Smooth muscle cell (in vitro differentiated cells): ENCODE data around the gene ASIC3. TPM values are rescaled to one million over a fixed set of nuclear protein-coding genes. Genes with fewer than 3 reads are reported as not detected.

Source experiments
- DNase-seq: peaks from one replicate; lab custom pipeline; 2025; ENCODE audit not compliant: unreplicated experiment; lab: John Stamatoyannopoulos, UW
- H2AFZ ChIP-seq: fragments of 200-600 bp; sonication (generic); 2 replicates; pipeline ENCODE4 v1.6.0; 2016; ENCODE audit warnings: antibody characterized with exemption, low read depth, mild to moderate bottlenecking
- H3F3A ChIP-seq: fragments of 200-600 bp; sonication (generic); 2 replicates; pipeline ENCODE4 v1.6.0; 2017; ENCODE audit warnings: antibody characterized with exemption, low read depth
- H3K27ac ChIP-seq: fragments of 200-600 bp; sonication (generic); 2 replicates; pipeline ENCODE4 v1.5.1; 2016; ENCODE audit warnings: low read depth, mild to moderate bottlenecking
- H3K27me3 ChIP-seq: fragments of 200-600 bp; sonication (generic); 2 replicates; pipeline ENCODE4 v1.6.1; 2016; ENCODE audit warnings: low read depth, mild to moderate bottlenecking
- H3K36me3 ChIP-seq: fragments of 200-600 bp; sonication (generic); 2 replicates; pipeline ENCODE4 v1.5.1; 2016; ENCODE audit warnings: low read depth
- H3K4me1 ChIP-seq: fragments of 200-600 bp; sonication (generic); 2 replicates; pipeline ENCODE4 v1.5.1; 2016; ENCODE audit warnings: low read depth
- H3K4me2 ChIP-seq: fragments of 200-600 bp; sonication (generic); 2 replicates; pipeline ENCODE4 v1.6.0; 2016; ENCODE audit warnings: mild to moderate bottlenecking
- H3K4me3 ChIP-seq: fragments of 200-600 bp; sonication (generic); 2 replicates; pipeline ENCODE4 v1.5.1; 2016; ENCODE audit warnings: mild to moderate bottlenecking
- H3K79me2 ChIP-seq: fragments of 200-600 bp; sonication (generic); 2 replicates; pipeline ENCODE4 v1.6.0; 2016; ENCODE audit warnings: low read depth, mild to moderate bottlenecking
- H3K9ac ChIP-seq: fragments of 200-600 bp; sonication (generic); 2 replicates; pipeline ENCODE4 v1.6.0; 2016; ENCODE audit warnings: low read depth
- H3K9me3 ChIP-seq: fragments of 200-600 bp; sonication (generic); replicated peaks from 2 replicates; pipeline ENCODE4 v1.5.1; 2016; ENCODE audit warnings: low read depth
- H4K20me1 ChIP-seq: fragments of 200-600 bp; sonication (generic); 2 replicates; pipeline ENCODE4 v1.6.0; 2016; ENCODE audit warnings: low read depth
- WGBS: methylation state at CpG from one replicate; pipeline ENCODE4 v1.1.7; 2016; ENCODE audit warnings: low lambda C conversion rate; 5-methylcytosine and 5-hydroxymethylcytosine counted together
- polyA plus RNA-seq: library from polyadenylated mRNA; unstranded; fragments of >200 nt; fragmentation: Nextera tagmentation; extraction: Ambion mirVana; gene quantifications from 2 replicates; pipeline ENCODE4 v1.2.1, GENCODE V29; 2016
- total RNA-seq: library from RNA; depleted of rRNA; stranded (reverse); fragments of >200 nt; gene quantifications from 2 replicates; pipeline ENCODE4 v1.2.3, GENCODE V29; 2014
- TF ChIP-seq, protein P1 (sequence below): fragments of 200-600 bp; sonication (generic); IDR thresholded peaks from 2 replicates; pipeline ENCODE4 v1.5.1; 2017; ENCODE audit warnings: borderline replicate concordance, mild to moderate bottlenecking, antibody characterized with exemption; ENCODE audit not compliant: insufficient read depth, poor library complexity, severe bottlenecking

Gene ASIC3
- total and polyA plus RNA-seq, 2 experiments from 2014 or later = 2.0 to 2.3 TPM

GRCh38 chr7:151069841-151070573 is 21.7 kb downstream of the ASIC3 start:
- Histone ChIP-seq H3K9ac (no peak overlapping the region), H3K4me3 (no peak overlapping the region), H3K36me3 (no peaks in the 10 kb centered on the region), H3K27ac (no peak overlapping the region), H3K4me1 (no peaks in the 10 kb centered on the region), H3K79me2 (no peaks in the 10 kb centered on the region), H4K20me1 (peaks cover 46% of the 10 kb centered on the region), H3K4me2 (no peak overlapping the region), H2AFZ (no peak overlapping the region), H3K27me3 (no peaks in the 10 kb centered on the region), H3F3A (no peaks in the 10 kb centered on the region), H3K9me3 (no peaks in the 10 kb centered on the region)
- 96% methylated on average over 17 of the region's 17 CpGs for WGBS
- TF ChIP-seq, protein P1, sequence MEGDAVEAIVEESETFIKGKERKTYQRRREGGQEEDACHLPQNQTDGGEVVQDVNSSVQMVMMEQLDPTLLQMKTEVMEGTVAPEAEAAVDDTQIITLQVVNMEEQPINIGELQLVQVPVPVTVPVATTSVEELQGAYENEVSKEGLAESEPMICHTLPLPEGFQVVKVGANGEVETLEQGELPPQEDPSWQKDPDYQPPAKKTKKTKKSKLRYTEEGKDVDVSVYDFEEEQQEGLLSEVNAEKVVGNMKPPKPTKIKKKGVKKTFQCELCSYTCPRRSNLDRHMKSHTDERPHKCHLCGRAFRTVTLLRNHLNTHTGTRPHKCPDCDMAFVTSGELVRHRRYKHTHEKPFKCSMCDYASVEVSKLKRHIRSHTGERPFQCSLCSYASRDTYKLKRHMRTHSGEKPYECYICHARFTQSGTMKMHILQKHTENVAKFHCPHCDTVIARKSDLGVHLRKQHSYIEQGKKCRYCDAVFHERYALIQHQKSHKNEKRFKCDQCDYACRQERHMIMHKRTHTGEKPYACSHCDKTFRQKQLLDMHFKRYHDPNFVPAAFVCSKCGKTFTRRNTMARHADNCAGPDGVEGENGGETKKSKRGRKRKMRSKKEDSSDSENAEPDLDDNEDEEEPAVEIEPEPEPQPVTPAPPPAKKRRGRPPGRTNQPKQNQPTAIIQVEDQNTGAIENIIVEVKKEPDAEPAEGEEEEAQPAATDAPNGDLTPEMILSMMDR = no peak
- no peak for DNase-seq

GRCh38 chr7:151070574-151070960 is 22.2 kb downstream of the ASIC3 start:
- no peak overlapping the region for H3K4me3 ChIP-seq
- 97% methylated on average over 15 of the region's 15 CpGs for WGBS
- no peaks in the 10 kb centered on the region for H3K36me3 ChIP-seq
- H3K9me3 ChIP-seq = no peaks in the 10 kb centered on the region
- no peaks in the 10 kb centered on the region for H3F3A ChIP-seq
- no peaks in the 10 kb centered on the region for H3K27me3 ChIP-seq
- no peak overlapping the region for H2AFZ ChIP-seq
- H3K27ac ChIP-seq = no peak overlapping the region
- TF ChIP-seq, protein P1 = no peak
- no peaks in the 10 kb centered on the region for H3K4me1 ChIP-seq
- no peak overlapping the region for H3K9ac ChIP-seq
- H4K20me1 ChIP-seq = peaks cover 42% of the 10 kb centered on the region
- DNase-seq = no peak
- H3K79me2 ChIP-seq = no peaks in the 10 kb centered on the region
- no peak overlapping the region for H3K4me2 ChIP-seq

DNA sequence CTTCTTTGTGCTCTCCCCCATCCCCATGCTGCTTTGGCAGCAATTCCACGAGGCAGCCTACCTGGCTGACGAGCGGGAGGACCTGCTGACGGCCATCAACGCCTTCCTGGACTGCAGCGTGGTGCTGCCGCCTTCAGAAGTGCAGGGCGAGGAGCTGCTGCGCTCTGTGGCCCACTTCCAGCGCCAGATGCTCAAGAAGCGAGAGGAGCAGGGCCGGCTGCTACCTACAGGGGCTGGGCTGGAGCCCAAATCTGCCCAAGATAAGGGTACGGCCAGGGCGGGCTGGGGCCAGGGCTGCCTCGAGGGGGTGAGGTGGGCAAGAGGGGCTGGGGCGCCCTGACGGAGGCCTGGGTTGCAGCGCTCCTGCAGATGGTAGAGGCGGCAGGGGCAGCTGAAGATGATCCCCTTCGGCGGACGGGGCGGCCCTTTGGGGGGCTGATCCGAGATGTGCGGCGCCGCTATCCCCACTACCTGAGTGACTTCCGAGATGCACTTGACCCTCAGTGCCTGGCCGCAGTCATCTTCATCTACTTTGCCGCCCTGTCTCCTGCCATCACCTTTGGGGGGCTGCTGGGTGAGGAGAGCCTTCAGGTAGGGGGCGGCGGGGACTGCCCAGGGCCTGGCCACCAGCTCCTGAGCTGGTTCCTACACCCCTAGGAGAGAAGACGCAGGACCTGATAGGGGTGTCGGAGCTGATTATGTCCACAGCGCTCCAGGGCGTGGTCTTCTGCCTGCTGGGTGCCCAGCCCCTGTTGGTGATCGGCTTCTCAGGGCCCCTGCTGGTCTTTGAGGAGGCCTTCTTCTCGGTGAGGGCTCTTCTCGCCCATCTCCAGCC is 22.9 kb downstream of the ASIC3 start:
- TF ChIP-seq, protein P1 = no peak
- no peak overlapping the region for H2AFZ ChIP-seq
- no peaks in the 10 kb centered on the region for H3K4me1 ChIP-seq
- H3K27me3 ChIP-seq = no peaks in the 10 kb centered on the region
- H3K4me3 ChIP-seq = no peak overlapping the region
- H3K9ac ChIP-seq = no peak overlapping the region
- no peaks in the 10 kb centered on the region for H3K9me3 ChIP-seq
- DNase-seq = no peak
- H3K4me2 ChIP-seq = no peak overlapping the region
- H3K36me3 ChIP-seq = no peaks in the 10 kb centered on the region
- no peaks in the 10 kb centered on the region for H3K79me2 ChIP-seq
- H3F3A ChIP-seq = no peaks in the 10 kb centered on the region
- 99% methylated on average over 38 of the region's 39 CpGs for whole genome bisulfite sequencing
- peaks cover 41% of the 10 kb centered on the region for H4K20me1 ChIP-seq
- H3K27ac ChIP-seq = no peak overlapping the region
